ENCODE results near the gene NAT8L.
"Not testable (repeated sequence)": the region's sequence is repeated elsewhere in the genome, so short reads cannot be mapped to it uniquely, and the experiment has no call there.

GRCh38 chr4:2021358-2022018 lies 37.6 kb upstream of the NAT8L start:
- not testable (repeated sequence) for TF ChIP-seq CTCF (optimal IDR thresholded peaks at IDR 0.05 in 1 of 3, IDR thresholded peaks at IDR 0.05 in 1 of 3, conservative IDR thresholded peaks at IDR 0.05 in 1 of 3; ENCODE audit: extremely low read depth in 1 of 3, insufficient read depth in 2 of 3, low read length in 3 of 3); EZH2 (IDR thresholded peaks at IDR 0.05; ENCODE audit: low read length)

All from keratinocyte (primary cell).